ENCODE results near the gene GCLM.

GRCh38 chr1:93845538-93846205, 63.6 kb downstream of the GCLM start:
- no peak for TF ChIP-seq EZH2 (IDR thresholded peaks at IDR 0.05; ENCODE audit: borderline replicate concordance, low read depth, low read length)
- TF ChIP-seq CTCF (IDR thresholded peaks at IDR 0.05 in 2 of 3, conservative IDR thresholded peaks at IDR 0.05 in 1 of 3; ENCODE audit: insufficient read depth in 2 of 3, low read depth in 1 of 3, low read length in 3 of 3), result no peak
- no peak for TF ChIP-seq SETDB1 (IDR thresholded peaks at IDR 0.05; ENCODE audit: low read length)
- TF ChIP-seq KLF1 (tag; IDR thresholded peaks at IDR 0.05), result no peak
- TF ChIP-seq ZNF318 (IDR thresholded peaks at IDR 0.05; ENCODE audit: borderline replicate concordance in 1 of 2, low read depth in 1 of 2), result no peak
- no peak for TF ChIP-seq HDAC1 (IDR thresholded peaks at IDR 0.05)
- TF ChIP-seq BHLHE40 (IDR thresholded peaks at IDR 0.05; ENCODE audit: low read length), result no peak
- no peak for TF ChIP-seq POLR2A (conservative IDR thresholded peaks at IDR 0.05)
- no peak for TF ChIP-seq SAFB2 (IDR thresholded peaks at IDR 0.05; ENCODE audit: borderline replicate concordance, low read depth, low read length, severe bottlenecking)
- TF ChIP-seq ZNF384 (IDR thresholded peaks at IDR 0.05; ENCODE audit: low read depth, low read length), result no peak
- no peak for TF ChIP-seq EP300 (IDR thresholded peaks at IDR 0.05; ENCODE audit: low read length)

Measured in K562 (cell line).